ENCODE measurements around the gene CRB3. TPM values are rescaled to one million over a fixed set of nuclear protein-coding genes. Genes with fewer than 3 reads are reported as not detected.

CRB3 gene
- total RNA-seq, 2 donors from 2014 or later = 115 to 118 TPM

DNA sequence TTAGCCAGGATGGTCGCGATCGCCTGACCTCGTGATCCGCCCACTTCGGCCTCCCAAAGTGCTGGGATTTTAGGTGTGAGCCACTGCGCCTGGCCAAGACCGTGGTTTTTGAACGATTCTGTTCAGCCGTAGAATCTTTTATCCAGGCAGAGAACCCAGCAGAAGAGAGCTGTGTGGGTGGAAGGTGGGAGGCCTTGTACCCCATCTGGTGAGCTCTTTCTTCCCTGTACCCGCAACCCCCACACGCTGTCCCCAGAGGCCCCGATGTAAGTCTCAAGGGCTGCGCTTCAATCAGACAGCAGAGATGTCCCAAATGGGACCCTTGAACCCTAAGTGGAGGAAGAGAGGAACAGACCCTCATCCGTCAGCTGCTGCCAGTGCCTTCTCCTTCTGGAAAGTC lies 8.1 kb upstream of the CRB3 start:
- intact Hi-C loops (cut with DNase I) = no loop called here
- Histone ChIP-seq H3K4me3 (no peak overlapping the region), H3K36me3 (peaks cover 8% of the 10 kb centered on the region), H3K27me3 (no peaks in the 10 kb centered on the region), H3K9me3 (no peaks in the 10 kb centered on the region), H3K9ac (ENCODE audit: low read depth in 2 of 2, low read length in 2 of 2) (no peak overlapping the region), H3K4me1 (no peaks in the 10 kb centered on the region), H3K27ac (no peak overlapping the region)
- no peak for DNase-seq
- TF ChIP-seq, protein P1, sequence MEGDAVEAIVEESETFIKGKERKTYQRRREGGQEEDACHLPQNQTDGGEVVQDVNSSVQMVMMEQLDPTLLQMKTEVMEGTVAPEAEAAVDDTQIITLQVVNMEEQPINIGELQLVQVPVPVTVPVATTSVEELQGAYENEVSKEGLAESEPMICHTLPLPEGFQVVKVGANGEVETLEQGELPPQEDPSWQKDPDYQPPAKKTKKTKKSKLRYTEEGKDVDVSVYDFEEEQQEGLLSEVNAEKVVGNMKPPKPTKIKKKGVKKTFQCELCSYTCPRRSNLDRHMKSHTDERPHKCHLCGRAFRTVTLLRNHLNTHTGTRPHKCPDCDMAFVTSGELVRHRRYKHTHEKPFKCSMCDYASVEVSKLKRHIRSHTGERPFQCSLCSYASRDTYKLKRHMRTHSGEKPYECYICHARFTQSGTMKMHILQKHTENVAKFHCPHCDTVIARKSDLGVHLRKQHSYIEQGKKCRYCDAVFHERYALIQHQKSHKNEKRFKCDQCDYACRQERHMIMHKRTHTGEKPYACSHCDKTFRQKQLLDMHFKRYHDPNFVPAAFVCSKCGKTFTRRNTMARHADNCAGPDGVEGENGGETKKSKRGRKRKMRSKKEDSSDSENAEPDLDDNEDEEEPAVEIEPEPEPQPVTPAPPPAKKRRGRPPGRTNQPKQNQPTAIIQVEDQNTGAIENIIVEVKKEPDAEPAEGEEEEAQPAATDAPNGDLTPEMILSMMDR (IDR thresholded peaks at IDR 0.05) = no peak

DNA sequence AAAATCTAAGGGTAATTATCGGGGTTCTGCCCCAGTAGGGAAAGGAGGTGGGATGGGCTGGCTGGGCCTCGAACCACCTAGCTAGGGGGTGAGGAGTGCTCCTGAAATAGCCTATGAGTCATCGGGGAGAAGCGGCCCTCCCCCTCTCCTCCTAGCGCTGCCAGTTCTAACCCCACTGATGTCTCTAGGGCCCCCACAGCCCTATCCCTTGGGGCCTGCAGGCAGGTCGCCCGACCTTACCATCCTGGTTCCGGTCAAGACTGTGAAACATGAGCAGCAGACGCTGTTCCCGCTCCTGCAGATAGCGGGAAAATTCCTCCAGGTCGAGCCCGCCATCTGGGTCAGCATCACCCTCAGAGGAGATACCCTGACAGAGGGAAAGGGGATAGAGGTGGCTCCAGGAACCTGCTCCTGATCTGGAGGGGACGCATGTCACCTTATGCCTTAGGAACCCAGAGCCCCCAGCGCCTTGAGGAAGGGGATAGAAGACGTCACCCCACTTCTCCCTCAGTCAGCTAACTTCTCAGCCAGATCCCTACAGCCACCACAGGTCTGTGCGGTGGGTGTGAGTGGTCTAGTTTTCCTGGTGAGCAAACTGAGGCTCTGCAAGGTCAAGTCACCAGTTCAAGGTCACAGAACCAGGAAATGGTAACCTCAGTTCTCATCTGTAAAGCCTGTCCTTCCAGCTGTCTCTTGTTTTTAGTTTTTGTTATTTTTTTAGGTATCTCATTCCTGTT lies 5.9 kb upstream of the CRB3 start:
- H3K27ac ChIP-seq = no peak overlapping the region
- no peaks in the 10 kb centered on the region for H3K9me3 ChIP-seq
- H3K27me3 ChIP-seq = no peaks in the 10 kb centered on the region
- H3K36me3 ChIP-seq = peaks cover 8% of the 10 kb centered on the region
- intact Hi-C loops (cut with DNase I) = no loop called here
- TF ChIP-seq, protein P1 (IDR thresholded peaks at IDR 0.05) = no peak
- no peaks in the 10 kb centered on the region for H3K4me1 ChIP-seq
- peak overlapping the region; percentile 86 for H3K4me3 ChIP-seq
- peak overlapping the region in 1 of 2 donors; percentile 63 for H3K9ac ChIP-seq (ENCODE audit: low read depth in 2 of 2, low read length in 2 of 2)
- DNase-seq = no peak

DNA sequence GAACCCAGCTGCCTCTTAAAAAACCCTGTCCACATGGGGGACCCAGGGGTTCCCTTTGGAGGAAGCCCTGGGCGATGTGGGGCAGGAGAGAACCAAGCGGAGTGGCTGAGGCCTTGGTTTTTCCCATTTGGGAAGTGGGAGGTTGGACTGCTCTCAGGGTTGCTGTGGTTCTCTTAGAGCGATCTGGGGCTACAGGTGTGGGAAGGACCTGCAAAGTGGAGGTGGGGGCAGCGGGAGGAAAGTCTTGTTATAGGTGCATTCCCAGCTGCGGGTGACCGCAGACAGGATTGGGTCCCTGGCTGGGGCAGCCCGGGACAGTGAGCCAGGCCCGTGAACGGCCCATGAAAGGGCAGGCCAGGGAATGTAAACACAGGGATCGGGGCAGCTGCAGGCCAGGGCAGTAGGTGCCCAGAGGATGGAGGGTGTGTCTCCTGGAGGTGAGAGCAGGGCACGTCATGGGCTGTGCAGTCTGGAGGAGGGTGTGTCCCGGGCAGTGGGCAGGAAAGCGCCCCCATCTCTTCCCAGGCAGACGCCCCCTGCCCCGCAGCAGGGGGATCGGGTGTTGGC lies 5.3 kb upstream of the CRB3 start:
- Histone ChIP-seq H3K9me3 (no peaks in the 10 kb centered on the region), H3K4me1 (no peaks in the 10 kb centered on the region), H3K36me3 (peaks cover 8% of the 10 kb centered on the region), H3K4me3 (peak overlapping the region; percentile 86), H3K27ac (peak overlapping the region; percentile 81), H3K27me3 (no peaks in the 10 kb centered on the region), H3K9ac (ENCODE audit: low read depth in 2 of 2, low read length in 2 of 2) (peak overlapping the region; percentile 63 to 66)
- peak; percentile 67 for DNase-seq
- intact Hi-C loops (cut with DNase I) = no loop called here
- TF ChIP-seq, protein P1 (IDR thresholded peaks at IDR 0.05) = no peak

DNA sequence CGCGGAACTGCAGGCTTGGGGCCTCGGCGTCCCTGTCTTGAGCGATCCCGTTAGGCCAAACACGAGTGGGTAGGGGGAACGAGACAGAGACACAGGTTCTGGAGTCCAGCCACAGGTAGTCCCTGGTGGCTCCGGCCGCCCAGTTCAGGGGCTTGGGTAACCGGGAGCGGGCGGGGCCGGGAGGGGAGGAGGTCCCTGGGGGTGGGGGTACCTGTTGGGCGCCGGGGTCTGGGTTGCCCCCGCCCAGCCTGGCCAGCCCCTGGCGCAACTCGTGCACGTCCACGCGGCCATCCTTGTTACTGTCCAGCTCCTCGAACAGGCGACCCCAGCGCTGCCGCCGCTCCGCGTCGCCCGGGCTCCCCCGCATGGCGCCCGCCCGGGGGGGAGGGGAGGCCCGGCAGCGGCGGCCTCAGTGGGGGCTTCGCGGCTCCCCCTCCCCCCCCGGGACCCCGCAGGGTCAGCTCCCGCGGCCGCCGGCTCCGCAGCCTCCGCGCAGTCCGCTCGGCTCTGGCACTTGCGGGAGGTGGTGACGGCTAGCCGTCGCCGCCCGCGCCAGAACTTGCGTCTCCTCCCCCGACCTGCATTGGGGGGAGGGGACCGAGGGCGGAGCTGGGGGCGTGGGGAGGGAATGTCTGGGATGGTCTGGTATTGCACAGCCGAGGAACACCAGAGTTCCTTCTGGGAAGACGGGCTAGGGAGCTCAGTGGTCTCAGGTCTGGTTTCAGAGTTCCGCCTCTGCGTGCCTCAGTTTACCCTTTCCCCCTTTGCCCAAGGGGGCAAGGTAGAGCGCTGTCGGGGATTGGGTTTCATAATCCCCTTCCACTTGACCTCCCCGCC lies 4.6 kb upstream of the CRB3 start, which contains the start of gene SLC25A23:
Gene SLC25A23 (minus strand): TSS at position 531 of the 837 bp plus-strand sequence. CDS start 164 bp downstream, at position 367.
- Histone ChIP-seq H3K9ac (ENCODE audit: low read depth in 2 of 2, low read length in 2 of 2) (peak within 1 kb of the TSS; percentile 72 to 88), H3K4me1 (no peaks in the 10 kb centered on the region), H3K27ac (peak within 1 kb of the TSS; percentile 81), H3K4me3 (peak within 1 kb of the TSS; percentile 86), H3K9me3 (no peaks in the 10 kb centered on the region), H3K36me3 (peaks cover 2% of the 10 kb centered on the region), H3K27me3 (no peaks in the 10 kb centered on the region)
- peak; percentile 86 for DNase-seq
- intact Hi-C loops (cut with DNase I) = no loop called here
- TF ChIP-seq, protein P1 (IDR thresholded peaks at IDR 0.05) = no peak

DNA sequence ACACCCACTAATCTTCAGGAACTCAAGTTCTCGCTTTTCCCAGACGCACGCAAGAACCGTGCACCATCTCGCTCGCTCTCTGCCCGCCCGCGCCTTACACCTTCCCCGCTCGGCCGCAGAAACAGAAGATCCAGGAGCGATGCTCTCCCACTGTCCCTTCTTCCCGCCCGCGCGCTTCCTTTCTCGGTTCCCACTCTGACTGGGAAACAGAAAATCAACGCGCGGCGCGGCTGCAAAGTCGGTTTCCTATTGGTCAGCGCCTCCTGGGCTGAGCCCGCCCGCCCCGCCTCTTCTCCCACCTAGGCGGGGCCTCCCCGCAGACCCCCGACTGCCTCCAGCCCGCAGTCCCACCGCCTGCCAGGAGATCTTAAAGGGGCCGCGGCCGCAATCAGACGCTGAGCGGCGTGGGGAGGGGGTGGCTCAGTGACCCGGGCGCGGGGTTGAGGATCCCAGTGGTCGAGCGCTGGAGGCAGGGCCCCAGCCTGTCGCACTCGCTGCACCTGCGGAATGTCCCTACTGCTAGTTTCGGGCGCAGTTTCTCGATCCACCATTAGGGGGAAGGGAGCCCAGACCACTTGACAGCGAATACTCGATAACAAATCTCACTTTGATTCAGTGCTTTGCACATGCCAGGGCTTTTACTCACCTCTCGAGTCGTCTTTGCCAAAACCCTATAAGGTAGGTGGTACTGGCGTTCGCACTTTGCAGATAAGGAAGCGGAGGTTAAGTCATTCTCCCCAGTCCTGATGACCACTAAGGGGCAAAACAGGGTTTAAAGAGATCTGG lies 3.8 kb upstream of the CRB3 start:
- H3K36me3 ChIP-seq = no peaks in the 10 kb centered on the region
- TF ChIP-seq, protein P1 (IDR thresholded peaks at IDR 0.05) = peak; percentile 55
- H3K4me3 ChIP-seq = peak overlapping the region; percentile 86
- intact Hi-C loops (cut with DNase I) = no loop called here
- H3K4me1 ChIP-seq = no peaks in the 10 kb centered on the region
- DNase-seq = peak; percentile 98
- H3K9me3 ChIP-seq = no peaks in the 10 kb centered on the region
- no peaks in the 10 kb centered on the region for H3K27me3 ChIP-seq
- peak overlapping the region; percentile 72 to 88 for H3K9ac ChIP-seq (ENCODE audit: low read depth in 2 of 2, low read length in 2 of 2)
- peak overlapping the region; percentile 81 for H3K27ac ChIP-seq

Data from colonic mucosa (tissue), 4 donors.